Activated T-helper 1 cell treated with Interleukin-2 at 50 U/mL for 16 hours (primary cell): Measurements from ENCODE around the gene OR6S1.
A peak's percentile ranks its signal among the peaks of the same experiment; 100 is the strongest.
"Not testable (repeated sequence)": the region's sequence is repeated elsewhere in the genome, so short reads cannot be mapped to it uniquely, and the experiment has no call there.

Source experiments
- DNase-seq: peaks from one replicate; pipeline ENCODE4 v3.0.0-alpha.2; 2020; ENCODE audit warnings: low read depth

OR6S1 gene

DNA sequence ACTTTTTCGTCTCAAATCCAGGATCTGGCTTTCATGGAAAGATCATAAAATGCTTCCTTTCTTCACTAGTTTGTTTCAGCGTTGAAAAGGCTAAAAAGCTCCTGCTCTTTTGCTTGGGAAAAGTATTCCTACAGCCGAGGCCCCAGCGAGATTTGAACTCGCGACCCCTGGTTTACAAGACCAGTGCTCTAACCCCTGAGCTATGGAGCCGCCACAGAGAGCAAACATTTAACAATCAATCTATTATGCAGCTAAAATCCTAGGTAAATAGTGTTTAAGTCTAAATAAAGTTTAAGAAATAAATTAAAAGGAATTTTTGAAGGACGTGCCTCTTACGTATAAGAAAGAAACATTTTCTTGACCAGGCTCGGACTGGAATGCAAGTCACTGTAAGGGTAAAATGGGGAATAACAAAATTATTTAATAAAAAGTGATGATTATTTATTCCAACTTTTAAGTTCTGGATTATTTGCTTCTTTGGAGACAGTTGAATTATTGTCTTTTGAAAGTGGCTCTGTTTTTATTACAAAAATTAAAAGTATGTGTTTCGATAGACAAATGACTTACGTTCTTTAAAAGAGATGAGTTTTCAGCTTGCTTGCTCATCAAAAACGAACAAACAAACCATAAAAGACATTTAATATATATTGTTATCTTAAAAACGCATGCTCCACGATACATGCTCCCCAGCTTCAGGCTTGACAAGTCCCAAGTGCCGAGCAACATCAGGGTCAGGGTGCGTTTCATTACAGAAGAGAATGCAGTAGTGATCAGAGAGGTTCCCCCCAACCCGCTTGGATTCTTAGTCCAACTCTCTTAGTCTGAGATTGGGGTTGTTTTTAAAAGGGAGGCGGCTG, 10.2 kb downstream of the OR6S1 start:
- DNase-seq: no peak

DNA sequence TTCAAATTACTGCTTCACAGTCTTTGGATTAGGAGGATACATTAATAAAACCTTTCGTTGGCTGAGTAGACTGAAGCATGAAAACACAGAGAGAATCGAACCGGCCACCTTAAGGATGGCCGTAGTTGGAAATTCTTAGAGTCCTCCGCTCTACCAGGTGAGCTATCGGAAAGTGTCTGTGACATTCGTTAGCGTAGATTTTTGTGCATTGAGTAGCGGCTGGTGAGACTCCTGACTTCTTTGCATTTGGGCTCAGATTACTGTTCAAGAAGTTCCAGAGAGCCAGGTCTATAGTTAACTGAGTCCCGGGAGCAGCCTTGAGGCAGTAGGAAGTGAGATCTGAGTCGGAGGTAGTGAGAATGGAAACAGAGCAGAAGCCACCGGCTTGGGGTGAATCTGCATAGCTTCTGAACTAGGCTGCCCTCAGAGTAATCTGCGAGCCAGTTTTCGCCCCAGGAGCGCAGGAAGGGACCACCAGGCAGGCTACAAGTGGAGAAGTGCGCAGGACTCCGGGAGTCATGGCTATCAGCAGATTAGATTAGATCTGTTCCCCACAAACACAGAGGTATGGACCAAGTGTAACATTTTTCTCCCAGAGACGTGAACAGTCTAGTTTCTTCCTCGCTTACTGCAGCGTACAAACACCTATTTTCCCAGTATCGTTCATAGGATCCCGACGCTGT, 11.0 kb downstream of the OR6S1 start:
- no peak for DNase-seq

DNA sequence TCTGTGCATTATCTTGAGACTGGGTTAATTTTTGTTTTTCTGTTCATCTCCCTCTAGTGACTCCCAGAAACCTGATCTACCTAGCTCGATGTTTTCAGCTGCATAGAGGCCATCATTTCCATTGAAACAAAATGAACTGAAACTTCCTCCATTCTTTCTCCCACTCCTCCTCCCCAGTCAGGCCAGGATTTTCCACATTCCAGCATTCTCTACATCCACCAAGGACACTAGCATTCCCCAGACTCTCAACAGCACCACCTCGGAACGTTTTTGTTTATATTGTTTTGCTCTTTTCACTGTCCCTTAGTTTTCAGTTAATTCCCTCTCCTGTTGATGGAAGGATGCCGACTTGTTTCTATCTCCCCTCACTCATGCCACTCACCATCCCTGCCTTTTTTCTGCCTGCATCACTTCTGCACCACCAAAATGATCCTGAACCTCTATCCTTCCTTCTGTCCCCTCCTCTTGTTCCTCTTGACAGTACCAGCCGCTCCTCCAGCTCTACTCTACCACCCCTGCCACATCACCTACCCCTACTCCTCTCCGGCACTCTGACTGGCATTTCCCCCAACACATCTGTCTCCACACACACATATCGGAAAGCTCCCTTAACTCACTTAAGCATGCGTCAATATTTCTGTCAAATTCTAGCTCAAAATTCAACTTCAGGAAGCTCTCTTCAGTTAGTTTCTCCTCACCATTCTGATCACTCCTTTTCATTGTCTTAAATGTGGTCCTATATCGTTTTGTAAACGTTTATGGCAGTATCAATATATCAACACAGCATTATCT, 13.2 kb downstream of the OR6S1 start:
- DNase-seq: no peak

DNA sequence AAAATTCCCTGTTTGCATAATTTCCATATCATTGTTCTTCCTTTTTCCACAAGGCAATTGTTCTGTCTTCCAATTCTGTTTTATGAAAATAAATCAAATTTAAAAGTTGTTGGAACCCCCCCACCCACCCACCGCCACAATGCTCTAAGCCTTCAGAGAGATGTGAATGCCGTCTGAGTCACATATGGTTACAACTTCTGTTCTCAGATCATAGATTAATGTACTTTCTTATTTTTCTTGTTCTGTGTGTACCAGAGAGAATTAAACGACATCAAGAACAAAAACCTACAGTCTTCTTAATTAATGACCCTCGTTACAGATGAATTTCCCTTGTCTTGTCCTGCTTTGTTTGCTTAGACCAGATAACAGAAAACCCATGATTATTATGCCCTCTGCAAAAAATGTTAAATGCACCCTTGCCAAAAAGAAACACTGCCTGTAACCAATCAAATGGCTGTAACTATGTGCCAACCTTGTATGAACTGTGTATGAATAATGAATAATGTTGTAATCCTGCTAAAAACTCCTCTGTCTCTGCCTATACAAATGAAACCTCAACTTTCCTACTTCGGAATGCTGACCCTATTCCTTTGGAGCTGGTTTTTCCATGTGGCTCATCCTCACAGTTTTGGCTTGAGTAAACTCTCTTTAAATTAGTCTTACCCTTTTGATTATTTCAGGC, 14.0 kb downstream of the OR6S1 start:
- DNase-seq: no peak

DNA sequence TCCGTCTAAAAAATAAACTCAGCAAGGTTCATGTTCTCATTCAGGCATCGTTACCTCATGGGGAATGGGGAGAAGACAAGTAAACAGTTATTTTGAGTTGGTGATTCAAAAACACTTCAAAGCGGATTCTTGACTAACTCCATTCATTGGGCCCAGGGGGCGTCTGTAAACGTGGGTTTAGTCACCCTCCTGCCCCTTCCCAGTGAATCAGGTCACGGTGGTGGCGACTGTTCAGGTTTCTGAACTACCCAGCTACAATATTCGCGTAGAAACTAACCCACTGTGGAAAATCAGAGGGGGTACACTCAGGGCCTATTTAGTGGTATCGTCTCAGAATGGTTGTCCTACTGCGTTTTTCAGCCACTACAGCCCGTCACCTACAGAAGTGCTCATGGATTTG, 15.2 kb downstream of the OR6S1 start:
- no peak for DNase-seq

DNA sequence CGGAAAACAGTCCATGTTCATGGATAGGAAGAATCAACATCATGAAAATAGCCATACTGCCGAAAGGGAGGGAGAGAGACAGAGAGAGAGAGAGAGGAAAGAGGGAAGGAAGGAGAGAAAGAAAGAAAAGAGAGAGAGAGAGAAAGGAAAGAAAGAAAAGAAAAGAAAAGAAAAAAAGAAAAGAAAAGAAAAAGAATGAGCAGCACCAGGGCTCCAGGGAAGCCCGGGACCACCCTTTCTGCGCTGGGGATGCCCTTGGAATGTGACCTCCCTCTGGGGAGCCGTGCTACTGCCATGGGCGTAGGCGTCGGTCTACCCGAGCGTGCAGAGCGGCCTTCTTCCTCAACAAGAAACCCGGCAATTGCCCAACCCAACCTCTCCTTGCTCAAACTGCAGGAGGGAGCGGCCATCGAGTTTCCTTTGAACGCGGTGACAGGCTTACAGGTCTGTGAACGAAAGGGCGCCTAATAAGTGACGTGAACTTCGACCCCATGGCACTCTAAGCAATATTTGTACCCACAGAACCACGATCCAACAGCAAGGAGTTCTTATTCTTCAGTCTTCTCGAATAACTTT, 16.9 kb downstream of the OR6S1 start:
- peak; percentile 32 for DNase-seq

DNA sequence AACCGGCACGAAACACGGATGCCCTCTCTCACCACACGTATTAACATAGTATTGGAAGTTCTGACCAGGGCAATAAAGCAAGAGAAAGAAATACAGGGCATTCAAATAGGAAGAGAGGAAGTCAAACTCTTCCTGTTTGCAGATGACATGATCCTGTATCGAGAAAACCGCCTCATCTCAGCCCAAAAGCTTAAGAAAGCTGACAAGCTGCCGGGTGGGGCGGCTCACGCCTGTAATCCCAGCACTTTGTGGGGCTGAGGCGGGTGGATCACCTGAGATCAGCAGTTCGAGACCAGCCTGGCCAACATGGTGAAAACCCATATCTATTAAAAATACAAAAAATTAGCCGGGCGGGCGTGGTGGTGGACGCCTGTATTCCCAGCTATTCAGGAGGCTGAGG, 17.7 kb downstream of the OR6S1 start:
- DNase-seq: no peak

DNA sequence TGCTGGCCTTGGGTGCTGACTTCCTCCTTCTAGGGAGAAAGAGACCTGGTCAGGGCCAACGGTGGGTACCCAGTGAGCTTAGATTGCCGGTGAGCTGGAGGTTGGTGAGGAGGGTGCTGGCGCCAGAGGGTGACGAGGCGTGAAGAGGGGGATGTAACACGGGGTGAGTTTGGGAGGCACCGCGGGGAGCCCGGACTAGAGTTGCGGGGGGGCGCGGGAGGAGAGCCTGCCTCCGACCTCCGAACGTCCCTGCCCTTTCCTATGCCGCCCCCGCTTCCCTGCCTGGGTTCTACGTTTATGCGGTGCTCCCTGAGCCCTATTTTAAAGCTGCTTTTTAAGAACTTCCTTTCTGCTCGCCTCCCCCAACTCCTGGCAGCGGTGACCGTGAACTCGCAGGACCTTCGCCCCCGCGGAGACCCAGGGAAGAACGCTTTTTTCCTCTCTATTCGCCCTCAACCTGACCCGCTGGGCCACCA, 18.6 kb downstream of the OR6S1 start:
- no peak for DNase-seq

DNA sequence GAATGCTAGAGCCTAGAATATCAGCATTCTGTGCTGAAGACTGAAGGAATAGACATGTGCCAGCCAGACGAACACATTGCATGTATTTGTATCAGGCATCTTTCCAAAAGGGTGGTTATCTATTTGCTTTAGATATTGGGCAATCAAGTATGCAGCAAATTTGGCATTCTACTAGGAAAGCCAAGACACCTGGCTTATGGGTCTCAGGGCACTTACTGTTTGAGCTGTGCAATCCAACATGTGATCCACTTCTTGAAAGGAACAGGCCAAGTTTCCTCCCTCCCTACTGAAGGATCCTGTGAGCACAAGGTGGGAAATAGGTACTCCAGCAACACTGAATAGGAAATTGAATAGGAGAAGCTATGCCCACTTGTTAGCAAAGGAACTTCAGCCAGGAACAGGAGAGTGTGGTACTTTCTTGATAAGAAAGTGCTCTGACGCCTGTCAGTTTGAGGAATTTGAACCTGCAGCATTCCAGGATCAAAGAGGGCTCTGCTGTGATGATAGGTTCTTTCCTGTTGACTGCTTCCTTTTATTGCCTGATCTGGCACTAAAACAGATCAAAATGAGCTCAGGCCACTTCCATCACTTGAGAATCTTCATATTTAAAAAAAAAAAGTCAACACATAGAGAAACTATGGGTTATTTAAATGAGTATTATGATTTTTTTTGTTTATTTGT, 20.6 kb downstream of the OR6S1 start:
- no peak for DNase-seq

DNA sequence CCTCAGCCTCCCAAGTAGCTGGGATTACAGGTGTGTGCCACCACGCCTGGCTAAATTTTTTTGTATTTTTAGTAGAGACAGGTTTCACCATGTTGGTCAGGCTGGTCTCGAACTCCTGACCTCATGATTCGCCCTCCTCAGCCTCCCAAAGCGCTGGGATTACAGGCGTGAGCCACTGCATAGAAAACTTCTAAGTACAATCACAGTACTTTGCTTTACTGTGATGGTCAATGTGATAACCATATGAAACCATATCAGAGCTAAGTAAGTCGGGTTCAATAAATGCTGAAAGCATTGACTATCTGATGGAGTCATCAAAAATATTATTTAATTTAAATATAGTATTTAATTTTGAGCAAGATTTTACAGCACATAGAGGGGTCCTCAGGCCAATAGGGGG, 21.8 kb downstream of the OR6S1 start:
- not testable (repeated sequence) for DNase-seq

DNA sequence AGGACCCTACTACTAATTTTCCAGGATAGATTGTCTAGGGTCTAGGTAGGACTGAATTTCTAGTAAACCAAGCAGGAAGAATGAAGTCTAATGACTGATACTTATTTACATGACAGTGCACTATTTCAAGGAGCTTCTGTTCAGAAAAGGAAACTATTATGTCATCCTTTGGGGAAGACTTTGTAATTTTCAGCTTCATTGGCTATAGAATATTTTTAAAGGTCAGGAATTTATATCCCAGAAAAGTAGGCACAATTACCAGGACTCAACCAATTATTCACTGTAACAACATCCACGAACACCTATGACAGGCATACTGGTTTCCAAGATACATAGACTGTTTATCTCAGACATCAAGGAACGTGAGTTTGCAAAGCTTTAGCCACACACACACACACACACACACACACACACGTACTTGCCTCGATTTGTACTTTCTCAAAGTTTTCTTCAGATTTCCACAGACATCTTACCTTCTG, 23.2 kb downstream of the OR6S1 start:
- no peak for DNase-seq

DNA sequence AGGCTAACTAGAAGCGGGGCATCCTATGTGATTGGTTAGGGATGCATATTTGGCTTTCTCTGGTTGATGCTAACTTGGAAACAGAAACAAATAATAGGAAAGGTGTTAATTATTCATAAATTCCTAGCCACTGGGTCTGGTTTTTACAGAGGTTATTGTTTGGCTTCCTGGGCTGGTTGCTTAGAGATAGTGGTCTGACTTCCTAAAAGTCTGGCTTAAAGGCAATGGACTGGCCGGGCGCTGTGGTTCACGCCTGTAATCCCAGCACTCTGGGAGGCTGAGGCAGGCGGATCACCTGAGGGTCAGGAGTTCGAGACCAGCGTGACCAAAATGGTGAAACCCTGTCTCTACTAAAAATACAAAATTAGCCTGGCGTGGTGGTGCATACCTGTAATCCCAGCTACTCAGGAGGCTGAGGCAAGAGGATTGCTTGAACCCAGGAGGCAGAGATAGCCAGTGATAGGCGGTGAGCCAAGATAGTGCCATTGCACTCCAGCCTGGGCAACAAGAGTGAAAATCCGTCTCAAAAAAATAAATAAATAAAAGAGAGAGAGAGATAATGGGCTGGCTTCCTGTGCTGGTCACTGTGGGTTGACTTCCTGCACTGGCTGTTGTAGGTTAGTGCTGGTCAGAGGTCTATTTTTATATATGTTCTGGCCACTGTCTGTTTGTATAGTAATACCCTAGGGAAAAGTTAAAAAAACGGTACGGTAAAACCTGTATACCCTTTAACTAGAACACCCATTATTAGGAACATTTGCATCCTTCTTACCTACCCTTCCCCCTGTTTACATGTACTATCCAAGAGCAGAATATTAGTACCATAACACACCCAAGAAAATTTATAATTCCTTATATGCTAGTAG, 24.1 kb downstream of the OR6S1 start:
- DNase-seq: no peak

DNA sequence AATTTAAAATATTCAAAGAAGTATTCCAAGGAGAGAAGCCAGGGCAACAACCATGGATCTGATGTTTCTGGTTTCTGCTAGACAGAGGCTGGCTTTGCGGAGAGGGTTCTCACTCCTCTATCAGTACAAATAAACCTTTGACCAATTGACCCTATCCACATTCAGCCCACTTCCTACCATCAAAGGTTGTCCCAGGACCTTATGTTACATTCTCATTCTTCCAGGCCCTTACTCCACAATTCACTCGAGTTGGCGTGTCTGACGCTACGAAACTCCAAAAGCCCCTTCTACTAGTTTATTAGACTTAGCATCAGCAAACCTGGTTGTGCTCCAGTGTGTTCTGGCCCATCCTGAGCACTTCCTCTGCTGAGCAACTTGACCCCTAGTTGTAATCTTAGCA, 25.5 kb downstream of the OR6S1 start:
- no peak for DNase-seq

DNA sequence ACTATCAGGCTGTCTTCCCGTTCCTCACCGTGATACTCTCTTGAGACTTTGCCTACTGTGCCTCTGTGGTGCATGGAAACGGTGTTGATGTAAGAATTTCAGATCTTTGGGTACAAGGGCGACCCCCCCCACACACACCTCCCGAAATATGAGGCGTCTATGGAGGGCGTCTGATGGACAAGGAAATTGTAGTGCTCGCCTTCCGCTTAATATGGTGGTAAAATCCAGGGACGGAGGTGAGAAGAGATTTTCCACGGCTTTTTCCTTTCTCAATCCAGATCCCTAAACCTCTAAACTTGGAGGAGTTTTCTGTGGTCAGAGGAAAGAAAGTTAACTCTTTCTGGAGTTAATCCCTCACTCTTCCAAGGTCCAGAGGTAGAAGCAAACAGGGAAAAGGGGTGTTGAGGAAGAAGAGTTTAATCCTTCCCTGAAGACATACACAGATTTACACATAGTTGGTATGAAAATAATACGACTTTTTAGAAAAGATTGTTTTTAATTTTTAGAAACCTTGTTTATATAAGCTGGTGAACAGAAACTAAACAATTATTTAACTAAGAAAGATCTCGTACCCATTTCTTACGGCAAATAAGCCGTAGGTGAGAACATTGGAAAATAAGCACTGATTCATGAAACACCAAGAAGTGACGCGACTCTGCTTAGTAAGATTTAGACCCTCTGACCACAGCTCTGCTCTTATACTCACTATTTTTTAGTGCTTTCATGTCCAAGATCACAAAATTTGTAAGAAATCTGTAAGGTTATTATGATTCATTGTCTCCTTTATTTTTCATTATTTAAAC, 27.3 kb downstream of the OR6S1 start:
- no peak for DNase-seq

DNA sequence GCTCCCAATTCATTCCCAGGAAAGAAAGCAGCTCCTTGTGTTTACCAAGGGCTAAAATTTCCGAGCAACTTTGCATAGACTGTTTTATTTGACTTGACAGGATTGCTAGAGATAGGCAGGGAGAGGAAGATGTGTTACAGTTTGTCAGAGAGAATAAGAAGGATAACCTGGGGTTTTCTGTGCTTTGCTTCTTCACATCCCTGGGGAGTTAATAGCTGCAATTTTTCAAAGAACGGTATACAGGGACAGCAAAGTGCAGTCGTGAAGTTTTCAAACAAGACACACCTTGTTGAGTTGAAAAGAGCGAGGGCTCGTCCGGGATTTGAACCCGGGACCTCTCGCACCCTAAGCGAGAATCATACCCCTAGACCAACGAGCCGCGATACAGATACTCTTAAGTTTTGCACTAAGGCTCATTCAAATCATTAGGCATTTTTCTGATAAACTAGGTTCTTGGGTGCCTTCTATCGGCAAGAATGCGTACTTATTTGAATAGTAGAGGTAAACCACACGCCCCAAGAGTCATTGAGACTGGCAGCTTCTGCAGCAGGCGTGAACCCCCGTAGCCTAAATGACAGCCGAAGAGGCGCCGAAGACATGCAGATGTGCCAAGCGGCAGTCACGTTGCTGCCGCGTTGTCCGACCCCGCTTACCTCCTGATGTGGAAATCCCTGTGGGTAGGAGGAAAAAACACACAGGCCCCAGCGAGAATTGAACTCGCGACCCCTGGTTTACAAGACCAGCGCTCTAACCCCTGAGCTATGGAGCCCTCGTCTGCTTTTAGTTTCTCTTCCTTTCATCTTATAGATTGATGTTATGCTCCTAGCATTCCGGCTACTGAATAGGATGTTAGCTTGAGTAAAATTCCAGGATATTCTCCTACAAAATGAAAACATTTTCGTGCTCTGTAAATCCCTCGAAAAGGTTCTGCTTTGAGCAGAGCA, 28.1 kb downstream of the OR6S1 start:
- DNase-seq: peak; percentile 63

DNA sequence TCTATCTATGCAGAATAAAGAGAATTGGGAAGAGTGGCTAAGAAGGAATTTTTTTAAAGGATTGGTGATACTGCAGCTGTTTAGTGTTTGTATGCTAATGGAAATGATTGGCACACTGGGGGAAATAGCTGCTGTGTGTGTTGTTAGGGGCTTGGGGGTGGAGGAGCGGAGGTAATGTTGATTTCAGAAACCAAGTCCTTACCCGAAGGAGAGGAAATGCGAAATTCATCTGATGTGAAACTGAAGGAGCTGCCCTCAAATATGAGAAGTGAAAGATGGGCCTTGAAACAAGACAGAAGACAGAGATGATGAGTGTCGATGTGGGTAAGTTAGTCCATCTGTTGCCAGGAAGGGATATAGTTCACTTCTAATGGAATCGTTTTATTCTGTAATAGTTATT, 29.1 kb downstream of the OR6S1 start:
- DNase-seq: no peak

DNA sequence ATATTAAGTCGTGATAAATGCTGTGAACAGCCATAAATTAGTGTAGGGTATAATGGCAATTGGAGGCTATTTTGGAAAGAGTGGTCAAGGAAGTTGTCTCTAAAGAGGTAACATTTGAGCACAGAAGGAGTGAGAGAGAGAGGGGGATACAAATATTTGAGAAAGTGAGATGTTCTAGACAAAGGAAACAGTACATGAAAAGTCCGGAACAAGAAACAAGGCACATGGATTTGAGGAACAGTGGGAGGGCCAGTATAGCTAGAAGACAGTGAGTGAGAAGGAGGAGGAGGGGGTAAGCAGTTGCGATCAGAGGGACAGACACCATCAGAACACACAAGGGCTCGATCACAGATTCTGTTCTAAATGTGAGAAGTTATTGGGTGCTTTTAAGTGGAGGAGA, 30.2 kb downstream of the OR6S1 start:
- DNase-seq: no peak
